Inferior parietal cortex (tissue), 1 donor: Measurements from ENCODE around the gene HOXD4.

ENCODE experiments used
- DNase-seq: peaks from one replicate; pipeline ENCODE4 v3.0.0-alpha.2; 2016; ENCODE audit errors: extremely low spot score

HOXD4 gene

DNA sequence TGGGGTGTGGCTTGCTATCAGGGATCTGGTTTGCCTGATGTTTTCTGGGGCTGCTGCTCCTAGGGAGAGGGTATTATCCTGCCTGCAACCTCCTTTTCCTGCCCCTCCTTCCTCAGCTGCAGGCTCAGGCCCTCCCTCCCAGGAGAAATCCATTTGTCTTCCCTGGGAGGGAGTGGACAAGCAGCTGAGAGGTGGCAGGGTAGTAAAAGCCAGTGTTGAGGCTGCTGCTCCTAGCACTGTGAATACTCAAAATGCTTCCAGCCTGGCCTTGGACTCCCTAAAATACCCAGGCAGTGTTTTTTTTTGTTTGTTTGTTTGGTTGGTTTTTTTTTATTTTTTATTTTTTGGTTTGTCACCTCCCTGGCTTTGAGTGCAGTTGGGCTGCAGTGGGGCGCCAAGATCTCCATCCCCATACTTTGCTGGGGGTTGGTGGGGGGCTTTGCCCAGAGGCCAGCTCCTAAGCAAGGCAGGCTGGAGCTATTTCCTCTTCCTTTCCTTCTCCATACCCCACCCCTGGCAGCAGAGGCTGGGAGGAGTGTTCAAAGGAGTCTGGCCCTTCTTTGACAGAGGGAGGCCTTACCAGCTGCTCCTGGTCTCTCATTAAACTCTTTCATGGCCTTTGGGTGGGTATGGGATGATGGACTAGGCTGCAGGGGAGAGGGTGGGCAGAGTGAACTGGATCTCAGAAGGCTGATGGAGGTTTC, 19.4 kb downstream of the HOXD4 start:
- DNase-seq, result no peak

- DNase-seq, result no peak
Measured at GRCh38 chr2:176171351-176172006, 20.1 kb downstream of the HOXD4 start.

GRCh38 chr2:176172007-176172894, 20.9 kb downstream of the HOXD4 start:
- DNase-seq, result no peak

DNA sequence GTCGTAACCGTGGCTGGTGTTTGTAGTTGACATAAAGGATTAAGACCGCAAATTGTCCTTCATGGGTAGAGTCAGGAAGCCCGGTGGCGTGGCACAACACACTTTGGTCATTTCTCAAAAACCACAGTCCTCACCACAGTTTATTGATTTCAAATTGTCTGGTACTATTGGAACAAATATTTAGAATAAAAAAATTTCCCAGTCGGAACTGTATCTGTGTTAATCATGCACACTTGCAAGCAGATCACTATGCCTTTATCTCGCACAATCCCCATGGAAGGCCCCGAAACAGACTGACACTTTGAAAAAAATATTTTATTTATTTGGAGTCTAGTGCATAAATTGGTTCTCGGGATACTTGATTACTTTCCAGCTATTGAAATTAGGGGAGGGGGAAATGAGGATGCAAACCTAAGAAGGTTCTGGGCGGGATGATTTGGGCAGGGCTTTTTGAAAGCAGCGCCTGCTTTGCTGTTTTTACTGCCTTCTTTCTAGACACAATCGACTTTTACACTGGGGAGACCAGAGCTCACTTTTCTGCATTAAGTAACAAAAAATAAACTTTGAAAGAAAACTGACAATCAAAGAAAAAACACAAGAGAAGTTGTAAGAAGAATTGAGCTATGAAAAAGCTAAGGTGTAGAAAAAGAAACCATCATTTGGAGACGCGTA, 21.7 kb downstream of the HOXD4 start:
- no peak for DNase-seq

DNA sequence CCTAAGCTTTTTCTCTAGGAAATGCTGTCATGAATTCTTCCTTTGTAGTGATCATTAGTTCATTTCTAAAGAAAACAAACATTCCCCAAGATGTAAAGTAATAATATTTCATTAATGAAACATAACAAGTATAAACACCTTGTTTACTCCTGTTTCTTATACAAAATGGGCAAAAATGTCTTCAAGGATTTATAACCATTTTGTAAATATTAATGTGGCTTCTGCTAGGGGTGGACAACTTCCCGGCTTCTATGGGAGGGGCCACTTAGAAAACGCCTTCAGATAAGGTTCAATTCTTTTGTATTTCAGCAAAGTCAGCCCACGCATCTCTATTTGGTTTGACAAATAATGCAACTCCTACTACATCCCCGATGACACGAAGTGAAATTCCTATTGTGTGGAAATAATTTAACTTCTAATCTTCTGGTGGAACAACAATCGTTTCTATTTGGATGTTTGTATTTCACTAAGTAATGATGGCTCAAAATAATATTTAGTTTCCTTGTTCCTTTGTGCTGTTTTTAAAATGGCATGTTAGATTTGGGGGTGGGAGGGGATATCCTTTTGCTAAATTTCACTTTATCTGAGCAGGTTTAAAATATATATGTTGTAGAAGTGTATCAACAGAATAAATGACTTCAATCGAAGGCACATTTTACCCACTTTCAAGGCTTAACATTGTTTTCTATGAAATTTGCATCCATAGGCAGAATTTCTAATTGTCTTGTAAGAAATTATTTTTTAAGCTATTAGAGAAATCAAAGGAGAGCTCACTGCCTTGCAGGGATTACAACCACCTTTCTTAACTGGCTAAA, 22.4 kb downstream of the HOXD4 start:
- DNase-seq, result no peak

DNA sequence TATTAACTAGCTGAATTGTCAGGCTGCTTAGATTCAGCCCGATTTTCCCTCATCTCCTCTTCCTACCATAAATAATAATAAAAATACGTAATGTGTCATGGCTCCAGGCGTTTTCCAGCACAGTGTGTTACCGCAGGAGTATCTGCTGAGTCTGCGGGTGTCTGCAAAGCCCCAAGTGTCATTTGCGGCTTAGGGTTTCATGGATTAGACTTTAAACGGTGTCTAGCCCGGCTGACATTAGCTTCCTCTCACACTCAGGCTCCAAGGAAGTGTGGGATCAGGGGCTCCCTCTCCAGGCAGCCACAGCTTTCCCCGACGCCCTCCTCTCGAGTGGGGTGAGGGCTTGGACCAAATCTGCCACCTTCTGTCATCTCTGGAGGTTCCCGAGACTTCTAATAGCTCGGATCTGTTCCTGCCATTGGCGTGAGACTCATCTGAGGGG, 23.1 kb downstream of the HOXD4 start:
- no peak for DNase-seq

- no peak for DNase-seq
Measured at GRCh38 chr2:176174824-176175708, 23.7 kb downstream of the HOXD4 start.

DNA sequence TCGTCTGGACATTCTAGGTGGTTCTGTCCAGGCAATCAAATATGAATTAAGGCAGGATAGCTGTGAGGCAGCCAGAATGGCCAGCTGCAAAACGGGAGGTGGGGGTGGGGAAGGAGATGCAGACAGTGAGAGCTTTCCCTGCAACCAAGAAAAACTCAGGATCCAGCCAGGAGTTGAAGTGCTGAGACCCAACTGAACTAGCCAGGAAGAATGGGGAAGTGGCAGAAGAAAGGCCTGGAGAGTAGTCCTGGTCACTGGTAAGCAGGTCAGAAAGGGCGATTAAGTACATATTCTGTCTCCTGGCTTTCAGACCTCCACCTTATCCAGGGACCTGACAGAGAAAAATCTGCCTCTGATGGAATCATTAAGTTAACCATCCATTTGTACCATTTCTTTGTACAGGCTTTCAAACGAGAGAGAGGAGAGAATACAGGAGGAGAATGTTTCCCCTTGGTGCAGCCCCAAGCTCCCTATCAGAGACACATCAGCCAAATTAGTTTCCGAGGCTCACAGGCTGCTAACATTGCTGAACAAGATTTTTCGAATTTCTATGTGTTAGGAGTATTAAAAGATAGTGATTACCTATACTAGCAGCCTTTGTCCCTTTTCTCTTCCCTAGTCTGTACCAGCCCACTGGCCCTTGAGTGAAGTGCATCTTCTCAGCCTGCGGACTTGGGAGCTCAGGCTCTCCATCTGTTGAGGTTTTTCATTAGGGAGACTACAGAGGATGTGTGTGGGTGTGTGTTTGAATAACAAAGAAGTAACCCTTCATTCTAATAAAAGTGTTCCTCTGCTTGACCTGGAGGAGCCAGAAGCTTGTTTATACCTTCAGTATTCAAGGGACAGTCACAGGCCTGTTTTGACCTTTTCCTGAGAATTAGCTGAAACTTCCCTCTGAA, 24.6 kb downstream of the HOXD4 start:
- DNase-seq, result no peak

DNA sequence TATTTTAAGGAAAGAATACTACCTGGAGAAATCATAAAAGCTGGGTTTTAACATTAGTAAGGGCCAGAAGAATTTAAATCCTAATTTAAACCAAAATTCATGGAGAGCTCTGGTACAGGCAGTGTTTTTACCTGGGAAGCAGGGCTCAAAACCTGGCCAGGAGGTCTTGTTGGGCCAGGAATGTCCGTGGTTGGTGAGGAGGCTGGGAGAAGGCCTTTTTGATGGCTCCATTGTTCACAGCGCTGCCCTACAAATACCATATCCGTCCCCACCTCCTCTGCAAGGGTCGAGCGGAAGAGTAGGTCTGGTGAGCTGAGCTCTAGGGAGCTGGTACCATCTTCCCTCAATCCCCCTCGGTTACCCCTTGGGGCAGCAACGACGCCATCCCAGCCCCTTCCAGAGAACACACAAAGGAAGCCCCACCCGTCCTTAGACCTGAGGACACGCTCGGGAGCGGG, 26.3 kb downstream of the HOXD4 start:
- DNase-seq, result no peak

DNA sequence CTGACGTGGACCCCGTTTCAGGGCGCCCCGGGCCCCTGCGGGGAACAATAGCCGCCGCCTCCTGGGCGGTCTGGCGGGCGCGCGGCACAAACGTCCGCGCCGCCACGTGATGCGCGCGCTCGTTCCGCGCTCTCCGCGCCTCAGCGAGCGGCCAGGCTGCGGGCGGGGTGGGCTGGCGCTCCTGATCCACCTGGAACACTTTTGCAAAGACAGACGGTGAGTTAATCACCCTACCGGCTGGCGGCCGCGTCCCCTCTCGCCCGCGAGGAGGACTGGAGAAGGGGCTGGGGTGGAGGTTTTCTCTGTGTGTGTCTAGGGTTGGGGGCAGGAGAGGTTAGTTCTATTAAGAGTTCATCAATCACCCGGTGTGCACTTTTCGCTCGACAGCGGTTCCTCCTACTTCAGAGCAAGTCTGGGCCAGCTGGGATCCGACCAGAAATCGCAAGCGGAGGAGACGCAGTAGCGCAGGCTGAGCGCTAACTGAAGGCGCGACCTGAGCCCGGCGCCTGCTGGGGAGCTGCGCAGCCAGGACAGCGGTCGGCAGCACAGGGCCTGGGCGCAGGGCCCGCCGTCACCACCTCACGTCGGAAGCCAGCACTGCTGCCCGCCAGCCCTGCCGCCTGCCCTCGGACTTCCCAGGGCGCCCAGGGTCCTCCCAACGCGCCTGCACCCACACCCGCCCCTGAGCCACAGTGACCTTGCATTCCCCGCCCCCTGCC, 26.8 kb downstream of the HOXD4 start:
- no peak for DNase-seq

GRCh38 chr2:176178757-176179295, 27.5 kb downstream of the HOXD4 start:
- DNase-seq, result no peak

DNA sequence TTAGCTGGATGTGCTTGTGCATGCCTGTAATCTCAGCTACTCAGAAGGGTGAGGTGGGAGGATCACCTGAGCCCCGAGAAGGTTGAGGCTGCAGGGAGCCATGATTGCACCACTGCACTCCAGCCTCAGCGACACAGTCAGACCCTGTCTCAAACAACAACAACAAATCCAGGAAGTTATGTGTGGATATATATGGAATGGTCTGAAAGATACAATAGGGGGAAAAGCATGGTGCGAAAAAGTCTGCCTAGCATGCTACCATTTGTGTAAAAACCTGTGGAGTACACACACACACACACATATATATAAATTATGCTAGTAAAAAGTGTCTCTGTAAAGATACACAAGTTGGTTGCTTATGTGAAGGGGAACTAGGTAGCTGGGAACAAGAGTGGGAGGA, 30.2 kb downstream of the HOXD4 start:
- no peak for DNase-seq

DNA sequence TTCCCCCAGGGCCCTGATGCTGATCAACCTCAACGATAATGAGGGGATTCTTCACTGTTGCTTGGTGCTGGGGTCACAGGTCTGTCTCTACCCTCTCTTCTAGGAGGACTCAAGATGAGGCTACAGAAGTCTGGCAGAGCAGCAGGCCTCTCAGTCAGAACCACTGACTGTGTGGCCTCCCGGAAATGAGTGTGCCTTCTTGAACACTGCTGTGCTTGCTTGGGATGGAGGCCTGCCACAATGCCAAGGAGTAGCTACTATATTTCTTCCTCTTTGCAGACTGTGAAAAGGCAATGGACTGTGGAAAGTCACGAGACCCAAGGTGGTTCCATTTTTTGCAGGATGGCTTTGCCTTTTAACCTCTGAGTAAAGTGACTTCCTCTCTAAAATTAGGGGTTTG, 31.3 kb downstream of the HOXD4 start:
- DNase-seq, result no peak

GRCh38 chr2:176184749-176185148, 33.4 kb downstream of the HOXD4 start:
- no peak for DNase-seq

DNA sequence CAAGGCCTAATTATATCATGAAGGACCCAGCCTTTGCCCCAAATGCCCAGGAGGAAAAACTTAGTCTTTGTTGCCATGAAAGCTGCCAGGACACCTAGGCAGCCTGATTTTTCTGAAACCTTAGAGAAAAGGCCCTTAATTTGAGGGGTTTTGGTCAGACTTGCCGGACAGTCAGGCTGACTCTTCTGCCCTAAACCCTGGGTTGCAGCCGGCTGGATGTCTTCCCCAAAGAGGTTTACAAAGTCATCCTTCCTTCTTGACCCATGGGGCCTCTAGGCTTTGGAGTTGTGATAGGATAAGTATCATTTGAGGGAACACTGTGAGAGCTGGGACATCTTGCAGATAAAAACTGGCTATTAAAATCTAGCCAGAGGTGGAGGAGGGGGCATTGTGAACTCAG, 34.7 kb downstream of the HOXD4 start:
- DNase-seq, result no peak

- no peak for DNase-seq
Measured at GRCh38 chr2:176187200-176187898, 36.0 kb downstream of the HOXD4 start.
